ENCODE measurements around the gene ANK2.
A peak's percentile ranks its signal among the peaks of the same experiment; 100 is the strongest.

Gene ANK2

GRCh38 chr4:113404841-113405240, 355.4 kb downstream of the ANK2 start:
- H3K4me3 ChIP-seq (ENCODE audit: low read length) = no peak overlapping the region
- no peak for DNase-seq (ENCODE audit: low read depth, low spot score)
- H3K27ac ChIP-seq (ENCODE audit: low read length) = no peak overlapping the region
- H3K27me3 ChIP-seq (ENCODE audit: control insufficient read depth, insufficient read depth, low read length) = no peaks in the 10 kb centered on the region
- no peaks in the 10 kb centered on the region for H3K4me1 ChIP-seq (ENCODE audit: control insufficient read depth, insufficient read depth, low read length)
- H3K36me3 ChIP-seq (ENCODE audit: control insufficient read depth, insufficient read depth, low read length) = no peaks in the 10 kb centered on the region
- no CpG with 5 or more reads among the region's 2 CpGs for WGBS (ENCODE audit: insufficient coverage, insufficient read length)
- H3K9me3 ChIP-seq (ENCODE audit: control insufficient read depth, insufficient read depth, low read length) = no peaks in the 10 kb centered on the region

DNA sequence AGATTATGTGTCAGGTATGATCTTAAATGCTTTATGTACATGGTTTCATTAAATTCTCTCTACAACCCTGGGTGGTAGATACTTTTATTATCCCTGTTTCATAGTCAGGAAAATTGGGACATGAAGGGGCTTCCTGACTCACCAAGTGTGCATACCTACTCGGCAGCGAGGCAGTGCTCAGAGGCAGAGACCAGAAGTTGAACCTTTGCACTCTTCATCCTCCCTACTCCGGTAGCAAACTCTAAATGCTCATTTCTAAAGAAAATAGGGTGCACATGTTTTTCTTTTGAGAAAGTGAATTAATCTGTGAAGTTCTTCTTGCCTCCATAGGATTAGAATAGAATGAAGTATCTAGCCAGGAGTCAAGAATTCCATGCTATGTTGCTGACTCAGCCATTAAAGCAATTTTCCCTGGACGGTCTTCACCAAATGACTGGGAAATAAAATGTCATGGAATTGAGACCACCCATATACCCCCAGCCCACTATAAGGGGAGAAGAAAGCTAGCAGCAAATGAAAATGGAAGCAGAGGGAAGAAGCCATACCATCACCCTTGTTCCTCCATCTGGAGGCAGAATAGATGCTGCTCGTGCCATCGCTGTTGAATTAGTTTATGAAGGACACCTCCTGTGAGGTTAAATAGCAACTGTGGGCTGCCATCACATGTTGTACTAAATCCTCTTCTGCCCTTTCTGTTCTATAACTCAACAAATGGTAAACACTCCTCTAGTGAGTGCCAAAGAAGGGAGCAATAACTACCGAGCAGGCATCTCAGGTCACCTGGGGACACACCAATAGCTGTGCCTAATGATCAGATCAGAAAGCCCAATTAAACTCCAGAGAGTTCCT, 356.6 kb downstream of the ANK2 start:
- no CpG with 5 or more reads among the region's 7 CpGs for WGBS (ENCODE audit: insufficient coverage, insufficient read length)

DNA sequence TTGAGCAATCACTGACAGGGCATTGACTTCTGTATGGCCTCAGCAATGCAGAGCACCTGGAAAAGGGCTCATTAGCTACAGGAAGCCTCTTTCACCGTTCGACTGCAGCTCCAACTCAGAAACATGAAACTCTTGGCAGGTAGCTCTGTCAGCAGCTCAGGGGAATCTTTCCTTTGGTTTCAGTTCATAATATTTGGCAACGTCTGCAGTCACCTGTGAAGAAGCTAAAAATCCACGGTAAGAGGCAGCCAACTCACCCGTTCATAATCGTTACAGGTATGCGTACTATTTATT, 357.2 kb downstream of the ANK2 start:
- Histone ChIP-seq H3K4me1 (ENCODE audit: control insufficient read depth, insufficient read depth, low read length) (no peaks in the 10 kb centered on the region; the same call in 1 of the 2 replicates), H3K4me3 (ENCODE audit: low read length) (no peak overlapping the region), H3K36me3 (ENCODE audit: control insufficient read depth, insufficient read depth, low read length) (no peaks in the 10 kb centered on the region), H3K27ac (ENCODE audit: low read length) (no peak overlapping the region), H3K27me3 (ENCODE audit: control insufficient read depth, insufficient read depth, low read length) (no peaks in the 10 kb centered on the region), H3K9me3 (ENCODE audit: control insufficient read depth, insufficient read depth, low read length) (no peaks in the 10 kb centered on the region)
- no peak for DNase-seq (ENCODE audit: low read depth, low spot score)
- WGBS (ENCODE audit: insufficient coverage, insufficient read length) = no CpG with 5 or more reads among the region's 7 CpGs

More for the DNA sequence above, 356.6 kb downstream of the ANK2 start:
- DNase-seq (ENCODE audit: low read depth, low spot score) = no peak
- Histone ChIP-seq H3K27me3 (ENCODE audit: control insufficient read depth, insufficient read depth, low read length) (no peaks in the 10 kb centered on the region), H3K36me3 (ENCODE audit: control insufficient read depth, insufficient read depth, low read length) (no peaks in the 10 kb centered on the region), H3K4me1 (ENCODE audit: control insufficient read depth, insufficient read depth, low read length) (no peaks in the 10 kb centered on the region), H3K27ac (ENCODE audit: low read length) (no peak overlapping the region), H3K4me3 (ENCODE audit: low read length) (no peak overlapping the region), H3K9me3 (ENCODE audit: control insufficient read depth, insufficient read depth, low read length) (no peaks in the 10 kb centered on the region)

GRCh38 chr4:113407409-113407808, 358.0 kb downstream of the ANK2 start:
- peak; percentile 9 for DNase-seq (ENCODE audit: low read depth, low spot score)
- H3K27me3 ChIP-seq (ENCODE audit: control insufficient read depth, insufficient read depth, low read length) = no peaks in the 10 kb centered on the region
- no peaks in the 10 kb centered on the region for H3K9me3 ChIP-seq (ENCODE audit: control insufficient read depth, insufficient read depth, low read length)
- no peaks in the 10 kb centered on the region; the same call in 1 of the 2 replicates for H3K4me1 ChIP-seq (ENCODE audit: control insufficient read depth, insufficient read depth, low read length)
- WGBS (ENCODE audit: insufficient coverage, insufficient read length) = no CpG with 5 or more reads among the region's 2 CpGs
- H3K4me3 ChIP-seq (ENCODE audit: low read length) = no peak overlapping the region
- no peak overlapping the region for H3K27ac ChIP-seq (ENCODE audit: low read length)
- no peaks in the 10 kb centered on the region for H3K36me3 ChIP-seq (ENCODE audit: control insufficient read depth, insufficient read depth, low read length)

- no CpG with 5 or more reads among the region's 4 CpGs for WGBS (ENCODE audit: insufficient coverage, insufficient read length)
- Histone ChIP-seq H3K27me3 (ENCODE audit: control insufficient read depth, insufficient read depth, low read length) (no peaks in the 10 kb centered on the region), H3K27ac (ENCODE audit: low read length) (no peak overlapping the region), H3K4me3 (ENCODE audit: low read length) (no peak overlapping the region), H3K9me3 (ENCODE audit: control insufficient read depth, insufficient read depth, low read length) (no peaks in the 10 kb centered on the region), H3K36me3 (ENCODE audit: control insufficient read depth, insufficient read depth, low read length) (no peaks in the 10 kb centered on the region), H3K4me1 (ENCODE audit: control insufficient read depth, insufficient read depth, low read length) (no peaks in the 10 kb centered on the region; the same call in 1 of the 2 replicates)
- DNase-seq (ENCODE audit: low read depth, low spot score) = no peak
Observed at GRCh38 chr4:113409181-113409580, 359.7 kb downstream of the ANK2 start.

- Histone ChIP-seq H3K27ac (ENCODE audit: low read length) (no peak overlapping the region), H3K4me1 (ENCODE audit: control insufficient read depth, insufficient read depth, low read length) (no peaks in the 10 kb centered on the region; the same call in 1 of the 2 replicates)
- no peak for DNase-seq (ENCODE audit: low read depth, low spot score)
Observed at GRCh38 chr4:113410686-113411085, 361.2 kb downstream of the ANK2 start.

GRCh38 chr4:113411496-113411938, 362.1 kb downstream of the ANK2 start:
- no peaks in the 10 kb centered on the region; the same call in 1 of the 2 replicates for H3K4me1 ChIP-seq (ENCODE audit: control insufficient read depth, insufficient read depth, low read length)
- no peak overlapping the region for H3K27ac ChIP-seq (ENCODE audit: low read length)
- H3K36me3 ChIP-seq (ENCODE audit: control insufficient read depth, insufficient read depth, low read length) = no peaks in the 10 kb centered on the region
- no peak overlapping the region for H3K4me3 ChIP-seq (ENCODE audit: low read length)
- WGBS (ENCODE audit: insufficient coverage, insufficient read length) = no CpG with 5 or more reads among the region's 4 CpGs
- no peaks in the 10 kb centered on the region for H3K9me3 ChIP-seq (ENCODE audit: control insufficient read depth, insufficient read depth, low read length)
- DNase-seq (ENCODE audit: low read depth, low spot score) = no peak
- H3K27me3 ChIP-seq (ENCODE audit: control insufficient read depth, insufficient read depth, low read length) = no peaks in the 10 kb centered on the region

More at GRCh38 chr4:113410686-113411085, 361.2 kb downstream of the ANK2 start:
- Histone ChIP-seq H3K4me3 (ENCODE audit: low read length) (no peak overlapping the region), H3K36me3 (ENCODE audit: control insufficient read depth, insufficient read depth, low read length) (no peaks in the 10 kb centered on the region), H3K9me3 (ENCODE audit: control insufficient read depth, insufficient read depth, low read length) (no peaks in the 10 kb centered on the region), H3K27me3 (ENCODE audit: control insufficient read depth, insufficient read depth, low read length) (no peaks in the 10 kb centered on the region)

- H3K4me3 ChIP-seq (ENCODE audit: low read length) = no peak overlapping the region
- WGBS (ENCODE audit: insufficient coverage, insufficient read length) = no CpG with 5 or more reads among the region's 2 CpGs
- H3K36me3 ChIP-seq (ENCODE audit: control insufficient read depth, insufficient read depth, low read length) = no peaks in the 10 kb centered on the region
- H3K27ac ChIP-seq (ENCODE audit: low read length) = no peak overlapping the region
- H3K4me1 ChIP-seq (ENCODE audit: control insufficient read depth, insufficient read depth, low read length) = no peaks in the 10 kb centered on the region
- no peaks in the 10 kb centered on the region for H3K27me3 ChIP-seq (ENCODE audit: control insufficient read depth, insufficient read depth, low read length)
- DNase-seq (ENCODE audit: low read depth, low spot score) = no peak
- no peaks in the 10 kb centered on the region for H3K9me3 ChIP-seq (ENCODE audit: control insufficient read depth, insufficient read depth, low read length)
Observed at GRCh38 chr4:113419631-113420030, 370.2 kb downstream of the ANK2 start.

DNA sequence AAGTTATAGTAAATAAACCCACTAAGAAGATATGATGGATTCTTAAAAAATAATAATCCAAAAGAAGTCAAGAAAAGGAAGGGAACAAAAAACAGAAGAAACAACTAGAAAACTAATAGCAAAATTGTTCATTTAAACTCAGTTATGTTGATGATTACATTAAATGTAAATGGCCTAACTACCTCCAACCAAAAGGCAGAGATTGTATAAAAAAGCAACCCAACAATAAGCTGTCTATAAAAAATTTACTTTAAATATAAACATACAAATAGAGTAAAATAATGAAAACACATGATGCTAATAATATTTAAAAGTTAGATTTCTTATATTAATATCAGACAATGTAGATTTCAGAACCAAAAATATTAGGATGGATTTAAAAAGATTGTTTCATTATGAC, 371.5 kb downstream of the ANK2 start:
- no peaks in the 10 kb centered on the region for H3K36me3 ChIP-seq (ENCODE audit: control insufficient read depth, insufficient read depth, low read length)

DNA sequence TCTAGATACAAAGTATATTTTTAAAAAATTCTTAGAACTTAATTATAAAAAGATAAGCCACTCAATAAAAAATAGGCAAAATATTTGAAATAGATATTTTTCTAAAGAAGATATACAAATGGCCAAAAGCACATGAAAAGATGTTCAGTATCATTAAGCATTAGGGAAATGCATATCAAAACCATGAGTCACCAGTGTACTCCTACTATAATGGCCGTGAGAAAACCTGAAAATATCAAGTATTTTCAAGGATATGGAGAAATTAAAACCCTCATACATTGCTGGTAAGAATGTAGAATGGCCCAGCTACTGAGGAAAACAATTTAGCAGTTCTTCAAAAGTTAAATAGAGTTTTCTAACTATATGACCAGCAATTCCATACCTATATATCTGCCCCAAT, 374.2 kb downstream of the ANK2 start:
- no peak overlapping the region for H3K27ac ChIP-seq (ENCODE audit: low read length)
- no peaks in the 10 kb centered on the region for H3K9me3 ChIP-seq (ENCODE audit: control insufficient read depth, insufficient read depth, low read length)
- H3K27me3 ChIP-seq (ENCODE audit: control insufficient read depth, insufficient read depth, low read length) = no peaks in the 10 kb centered on the region
- no peak overlapping the region for H3K4me3 ChIP-seq (ENCODE audit: low read length)
- no peaks in the 10 kb centered on the region for H3K36me3 ChIP-seq (ENCODE audit: control insufficient read depth, insufficient read depth, low read length)
- no peaks in the 10 kb centered on the region for H3K4me1 ChIP-seq (ENCODE audit: control insufficient read depth, insufficient read depth, low read length)
- no peak for DNase-seq (ENCODE audit: low read depth, low spot score)
- no CpG with 5 or more reads among the region's 1 CpG for WGBS (ENCODE audit: insufficient coverage, insufficient read length)

More for the DNA sequence above, 371.5 kb downstream of the ANK2 start:
- no peak overlapping the region for H3K27ac ChIP-seq (ENCODE audit: low read length)
- H3K9me3 ChIP-seq (ENCODE audit: control insufficient read depth, insufficient read depth, low read length) = no peaks in the 10 kb centered on the region
- H3K4me1 ChIP-seq (ENCODE audit: control insufficient read depth, insufficient read depth, low read length) = no peaks in the 10 kb centered on the region
- H3K4me3 ChIP-seq (ENCODE audit: low read length) = no peak overlapping the region
- H3K27me3 ChIP-seq (ENCODE audit: control insufficient read depth, insufficient read depth, low read length) = no peaks in the 10 kb centered on the region
- no peak for DNase-seq (ENCODE audit: low read depth, low spot score)

GRCh38 chr4:113433116-113433515, 383.7 kb downstream of the ANK2 start:
- Histone ChIP-seq H3K9me3 (ENCODE audit: control insufficient read depth, insufficient read depth, low read length) (no peaks in the 10 kb centered on the region), H3K27me3 (ENCODE audit: control insufficient read depth, insufficient read depth, low read length) (no peaks in the 10 kb centered on the region), H3K4me1 (ENCODE audit: control insufficient read depth, insufficient read depth, low read length) (peaks cover 3% of the 10 kb centered on the region; the same call in 1 of the 2 replicates), H3K27ac (ENCODE audit: low read length) (no peak overlapping the region), H3K4me3 (ENCODE audit: low read length) (no peak overlapping the region), H3K36me3 (ENCODE audit: control insufficient read depth, insufficient read depth, low read length) (no peaks in the 10 kb centered on the region)
- DNase-seq (ENCODE audit: low read depth, low spot score) = no peak
- no CpG with 5 or more reads among the region's 1 CpG for WGBS (ENCODE audit: insufficient coverage, insufficient read length)

All from iPS DF 6.9 (cell line).